Suppressor macrophage (primary cell): ENCODE results near the gene NVL.
"Not testable (repeated sequence)": the region's sequence is repeated elsewhere in the genome, so short reads cannot be mapped to it uniquely, and the experiment has no call there.

Experiments used
- DNase-seq, 4 experiments: peaks; one replicate each; pipeline ENCODE4 v3.0.0-alpha.2; 2020 to 2022
- total RNA-seq, 17 experiments: gene quantifications; one replicate each; lab custom pipeline; 2026; ENCODE audit warnings: mixed read lengths in 6 of 17, inconsistent platforms in 3 of 17; lab: John Stamatoyannopoulos, UW

The NVL gene
- 6.0 to 33.3 (median 20.3) reads per million in 17 experiments for total RNA-seq

- DNase-seq: peak; percentile 89 to 95 (median 93)
Observed at GRCh38 chr1:224329842-224330753, at the start of gene NVL. Gene NVL, minus strand, starts transcription at chr1:224330172. Its CDS starts 45 bp downstream, at chr1:224330127.

GRCh38 chr1:224378855-224379631, 49.1 kb upstream of the NVL start:
- peak; percentile 30 to 61 (median 52) for DNase-seq

GRCh38 chr1:224377676-224378006, 47.7 kb upstream of the NVL start:
- DNase-seq: peak in 2 of 4 experiments; percentile 16 to 40

- no peak for DNase-seq
Observed at GRCh38 chr1:224375059-224375458, 45.1 kb upstream of the NVL start.

- no peak for DNase-seq
Observed at GRCh38 chr1:224373008-224373590, 43.1 kb upstream of the NVL start.

- no peak for DNase-seq
Observed at GRCh38 chr1:224368409-224368808, 38.4 kb upstream of the NVL start.

- DNase-seq: no peak
Observed at GRCh38 chr1:224359207-224359606, 29.2 kb upstream of the NVL start.

GRCh38 chr1:224358237-224358636, 28.3 kb upstream of the NVL start:
- DNase-seq: peak; percentile 57 to 81 (median 68)

- peak; percentile 69 to 87 (median 76) for DNase-seq
Observed at GRCh38 chr1:224357626-224358124, 27.7 kb upstream of the NVL start.

- peak; percentile 93 to 97 (median 96) for DNase-seq
Observed at GRCh38 chr1:224356685-224357625, 27.0 kb upstream of the NVL start, which contains the start of gene CNIH4. Gene CNIH4, plus strand, starts transcription at chr1:224356879. Its CDS starts 46 bp downstream, at chr1:224356925.

GRCh38 chr1:224353975-224354925, 24.3 kb upstream of the NVL start:
- DNase-seq: no peak

- not testable (repeated sequence) for DNase-seq
Observed at GRCh38 chr1:224352436-224353085, 22.6 kb upstream of the NVL start.

- not testable (repeated sequence) for DNase-seq
Observed at GRCh38 chr1:224349716-224350115, 19.7 kb upstream of the NVL start.

GRCh38 chr1:224348137-224348536, 18.2 kb upstream of the NVL start:
- no peak for DNase-seq

- DNase-seq: peak in 2 of 4 experiments; percentile 14 to 17
Observed at GRCh38 chr1:224343679-224344078, 13.7 kb upstream of the NVL start.

GRCh38 chr1:224340453-224341384, 10.7 kb upstream of the NVL start:
- peak in 3 of 4 experiments; percentile 26 to 62 (median 49) for DNase-seq

GRCh38 chr1:224339442-224340033, 9.6 kb upstream of the NVL start:
- DNase-seq: no peak
